HEK293T (cell line): ENCODE measurements around the gene FAM168A.

Experiments
- CTCF ChIA-PET: fragments of 350-600 bp; formaldehyde crosslinking; extraction: SDS; loops from one replicate; lab custom pipeline; 2021; ENCODE audit warnings: antibody characterized with exemption, inconsistent platforms; lab: Yijun Ruan, JAX
- POLR2A ChIA-PET: fragments of 350-600 bp; formaldehyde crosslinking; extraction: SDS; loops from one replicate; lab custom pipeline; 2020; ENCODE audit warnings: antibody characterized with exemption, inconsistent platforms; lab: Yijun Ruan, JAX
- DNase-seq: peaks from one replicate; pipeline ENCODE4 v3.0.0; 2012; ENCODE audit warnings: mixed read lengths; ENCODE audit errors: extremely low spot score
- ARNT ChIP-seq: fragments of 450-650 bp; IDR thresholded peaks from 2 replicates; pipeline ENCODE4 v1.6.1; 2017; ENCODE audit warnings: mild to moderate bottlenecking
- BHLHE40 ChIP-seq: fragments of 450-650 bp; IDR thresholded peaks from 2 replicates; pipeline ENCODE4 v1.6.1; 2016; ENCODE audit warnings: mild to moderate bottlenecking, moderate library complexity, borderline replicate concordance
- CTBP1 ChIP-seq: fragments of 450-650 bp; IDR thresholded peaks from 2 replicates; pipeline ENCODE4 v1.6.1; 2016; ENCODE audit warnings: borderline replicate concordance
- ELF4 ChIP-seq: fragments of 450-650 bp; IDR thresholded peaks from 2 replicates; pipeline ENCODE4 v1.6.1; 2017; ENCODE audit warnings: antibody characterized with exemption
- FOXA1 ChIP-seq: fragments of 450-650 bp; IDR thresholded peaks from 2 replicates; pipeline ENCODE4 v1.6.1; 2016; ENCODE audit warnings: mild to moderate bottlenecking
- FOXK2 ChIP-seq: fragments of 450-650 bp; IDR thresholded peaks from 2 replicates; pipeline ENCODE4 v1.6.1; 2016; ENCODE audit warnings: mild to moderate bottlenecking
- FOXM1 ChIP-seq: fragments of 450-650 bp; IDR thresholded peaks from 2 replicates; pipeline ENCODE4 v1.6.1; 2017; ENCODE audit warnings: mild to moderate bottlenecking, borderline replicate concordance
- HDGF ChIP-seq: fragments of 450-650 bp; IDR thresholded peaks from 2 replicates; pipeline ENCODE4 v1.6.1; 2017; ENCODE audit warnings: antibody characterized with exemption, borderline replicate concordance
- L3MBTL2 ChIP-seq: fragments of 450-650 bp; conservative IDR thresholded peaks from 2 replicates; pipeline ENCODE4 v1.6.1; 2016; ENCODE audit warnings: mild to moderate bottlenecking
- LEF1 ChIP-seq: fragments of 450-650 bp; IDR thresholded peaks from 2 replicates; pipeline ENCODE4 v1.6.1; 2017; ENCODE audit warnings: mild to moderate bottlenecking, borderline replicate concordance
- NFRKB ChIP-seq: fragments of 450-650 bp; IDR thresholded peaks from 2 replicates; pipeline ENCODE4 v1.6.1; 2016; ENCODE audit warnings: mild to moderate bottlenecking, moderate library complexity
- PKNOX1 ChIP-seq: fragments of 450-650 bp; IDR thresholded peaks from 2 replicates; pipeline ENCODE4 v1.6.1; 2016
- SP1 ChIP-seq: fragments of 450-650 bp; IDR thresholded peaks from 2 replicates; pipeline ENCODE4 v1.6.1; 2017
- SUZ12 ChIP-seq: fragments of 450-650 bp; IDR thresholded peaks from 2 replicates; pipeline ENCODE4 v1.6.1; 2016; ENCODE audit warnings: mild to moderate bottlenecking
- TARDBP ChIP-seq: fragments of 450-650 bp; IDR thresholded peaks from 2 replicates; pipeline ENCODE4 v1.6.1; 2016
- ZNF384 ChIP-seq: fragments of 450-650 bp; IDR thresholded peaks from 2 replicates; pipeline ENCODE4 v1.6.1; 2016

FAM168A gene, protein sequence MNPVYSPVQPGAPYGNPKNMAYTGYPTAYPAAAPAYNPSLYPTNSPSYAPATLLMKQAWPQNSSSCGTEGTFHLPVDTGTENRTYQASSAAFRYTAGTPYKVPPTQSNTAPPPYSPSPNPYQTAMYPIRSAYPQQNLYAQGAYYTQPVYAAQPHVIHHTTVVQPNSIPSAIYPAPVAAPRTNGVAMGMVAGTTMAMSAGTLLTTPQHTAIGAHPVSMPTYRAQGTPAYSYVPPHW

GRCh38 chr11:73597956-73598718 lies at the start of gene FAM168A:
FAM168A (minus strand) TSS chr11:73598112; CDS start chr11:73468474, 129,638 bp downstream.
- peak; percentile 92 for DNase-seq
- CTCF ChIA-PET, result no interaction called here
- POLR2A ChIA-PET, result interaction anchor here (0.6 to 1.5 kb wide), 14 partner anchors 11 to 895 kb away, joined by 3 to 12 read pairs (median 4); partner anchors contain the start of genes LIPT2 and UCP2
- TF ChIP-seq CTBP1, result 0 out of 2 replicates have a peak, but pooled peaks have one; percentile 89
- peak; percentile 77 for TF ChIP-seq SUZ12
- no peak for TF ChIP-seq BHLHE40
- TF ChIP-seq FOXK2, result no peak
- TF ChIP-seq HDGF, result peak; percentile 88; the same call in 1 of the 2 replicates
- peak; percentile 70; the same call in 1 of the 2 replicates for TF ChIP-seq ELF4
- TF ChIP-seq FOXA1, result no peak
- no peak for TF ChIP-seq SP1

DNA sequence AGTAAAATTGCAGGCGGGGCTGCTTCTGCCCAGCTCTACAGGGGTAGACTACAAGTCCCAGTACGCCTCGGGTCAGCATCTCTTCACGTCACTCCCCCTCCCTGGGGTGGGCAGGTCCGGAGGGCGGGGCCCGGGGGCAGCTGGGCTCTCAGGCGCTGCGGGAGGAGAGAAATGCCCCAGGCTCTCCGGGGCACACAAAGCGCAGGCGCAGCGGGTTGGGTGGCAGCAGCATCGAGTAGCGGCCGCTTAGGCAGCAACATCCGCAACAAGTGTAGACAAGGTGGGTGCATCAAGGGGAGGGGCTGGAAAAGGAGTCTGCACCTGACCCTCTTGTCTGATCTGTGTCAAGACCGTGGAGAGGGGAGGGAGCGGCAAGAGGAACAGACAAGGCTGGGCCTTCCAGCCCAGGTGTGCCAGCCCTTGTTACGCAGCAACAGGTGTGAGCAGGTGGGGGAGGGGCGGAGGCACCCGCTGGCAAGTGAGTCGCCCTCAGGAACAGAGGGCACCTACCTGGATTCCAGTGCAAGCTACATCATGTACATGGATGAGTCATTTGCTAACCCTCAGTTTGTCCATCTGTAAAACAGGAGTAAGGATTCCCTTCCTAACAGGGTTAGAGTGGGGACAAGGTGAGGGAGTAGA lies 49.7 kb upstream of the FAM168A start:
- POLR2A ChIA-PET, result interaction anchor here (1.0 kb wide), 1 partner anchor 49 kb away, joined by 3 read pairs; the partner anchor contains the start of gene FAM168A
- CTCF ChIA-PET, result interaction anchor here (2.5 to 3.0 kb wide), 2 partner anchors 13 to 22 kb away, joined by 9 to 14 read pairs; no protein-coding TSS in a partner anchor
- TF ChIP-seq ZNF384 (no peak), ARNT (no peak), FOXK2 (no peak), TARDBP (no peak), LEF1 (no peak), NFRKB (no peak)
- peak; percentile 95 for DNase-seq

DNA sequence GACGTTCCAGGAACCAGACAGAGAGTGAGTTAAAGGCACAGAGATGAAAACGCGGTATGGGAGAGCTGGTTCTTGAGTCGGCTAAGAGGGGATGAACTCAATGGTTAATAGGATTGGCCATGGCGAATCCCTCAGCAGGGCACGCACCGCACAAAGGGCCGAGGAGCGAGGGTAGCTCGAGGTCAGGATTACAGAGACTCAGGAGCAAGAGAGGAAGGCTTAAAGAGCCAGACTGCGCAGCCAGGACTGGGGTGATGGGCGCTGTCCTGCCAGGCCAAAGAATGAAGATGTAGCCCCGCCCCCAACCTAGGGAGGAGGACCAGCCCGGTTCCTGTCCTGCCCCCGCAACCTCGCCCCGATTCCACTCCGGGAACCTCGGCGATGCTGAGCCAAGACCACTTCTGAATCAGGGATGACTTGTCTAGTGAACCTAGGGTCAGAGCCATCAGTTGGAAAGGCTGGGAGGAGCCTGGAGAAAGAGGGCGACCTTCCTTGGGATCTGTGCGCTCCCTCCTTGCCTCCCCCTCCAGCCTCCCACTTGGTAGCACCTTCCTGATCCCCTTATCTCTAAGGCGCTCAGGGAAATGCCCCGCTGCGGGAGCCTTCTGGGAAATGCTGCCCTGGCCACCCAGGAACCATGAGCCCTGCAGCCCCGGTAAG lies 48.2 kb upstream of the FAM168A start, which contains the start of gene PLEKHB1:
Gene PLEKHB1 (plus strand): TSS at position 610 of the 660 bp plus-strand sequence. CDS start 28 bp downstream, at position 638.
- ChIA-PET POLR2A (no interaction called here), CTCF (interaction anchor here (0.7 to 3.0 kb wide), 3 partner anchors 15 to 21 kb away, joined by 4 to 14 read pairs (median 9); no protein-coding TSS in a partner anchor)
- TF ChIP-seq LEF1 (no peak), SP1 (no peak), ZNF384 (no peak), PKNOX1 (no peak), NFRKB (no peak), HDGF (no peak), FOXM1 (no peak), CTBP1 (no peak), ELF4 (no peak), TARDBP (no peak), SUZ12 (no peak), FOXK2 (no peak)
- DNase-seq, result no peak

DNA sequence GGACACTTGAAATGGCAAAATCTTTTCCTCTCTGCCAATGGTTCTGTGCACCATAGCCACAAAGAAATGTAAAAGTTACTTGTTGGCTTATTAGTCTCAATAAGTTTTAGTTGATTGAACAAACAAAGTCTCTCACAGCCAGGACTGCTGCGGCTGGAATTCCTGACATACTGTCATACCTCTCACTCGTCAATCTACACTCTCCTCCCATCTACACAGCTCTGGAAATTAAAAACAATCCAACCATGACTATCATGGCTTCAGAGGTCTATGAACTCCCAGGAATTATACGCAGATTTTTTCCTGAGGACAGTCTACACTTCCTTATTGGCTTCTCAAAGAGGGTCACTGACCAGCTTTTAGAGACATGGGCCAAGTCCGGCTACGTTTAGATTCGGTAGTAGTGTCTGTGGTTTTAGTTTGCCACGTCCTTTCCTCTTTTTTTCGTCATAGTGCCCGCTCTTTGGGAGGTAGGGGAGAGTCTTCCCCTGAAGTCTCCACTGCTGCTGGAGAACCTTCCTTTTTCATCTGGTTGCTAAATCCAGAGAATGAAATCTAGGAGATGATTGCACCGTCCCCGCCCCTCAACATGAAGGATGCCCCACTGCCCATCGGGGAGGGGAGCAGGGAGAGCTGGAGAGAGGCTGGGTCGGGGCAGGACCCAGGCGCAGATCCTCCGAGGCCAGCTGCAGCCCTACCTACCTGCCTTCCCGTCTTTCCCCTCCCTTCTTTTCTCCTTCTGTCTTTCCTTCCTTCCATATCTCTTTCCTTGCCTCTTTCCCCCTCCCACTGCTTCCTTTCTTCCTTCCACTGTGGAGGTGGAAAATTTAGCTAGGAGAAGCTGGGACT lies 47.4 kb upstream of the FAM168A start:
- TF ChIP-seq NFRKB, result no peak
- no peak for TF ChIP-seq TARDBP
- no peak for TF ChIP-seq SUZ12
- TF ChIP-seq L3MBTL2, result no peak
- no peak for TF ChIP-seq HDGF
- CTCF ChIA-PET, result interaction anchor here (0.7 kb wide), 1 partner anchor 20 kb away, joined by 4 read pairs; no protein-coding TSS in a partner anchor
- POLR2A ChIA-PET, result no interaction called here
- no peak for DNase-seq

GRCh38 chr11:73641668-73642067 lies 43.8 kb upstream of the FAM168A start:
- DNase-seq, result no peak
- POLR2A ChIA-PET, result no interaction called here
- CTCF ChIA-PET, result interaction anchor here (2.4 kb wide), 1 partner anchor 16 kb away, joined by 11 read pairs; no protein-coding TSS in a partner anchor
- TF ChIP-seq SUZ12 (no peak), ELF4 (no peak), SP1 (no peak), L3MBTL2 (no peak), FOXM1 (no peak), LEF1 (no peak), BHLHE40 (no peak), NFRKB (no peak), CTBP1 (no peak), ZNF384 (no peak), HDGF (no peak), FOXA1 (no peak), PKNOX1 (no peak), TARDBP (no peak), ARNT (no peak), FOXK2 (no peak)
